Kidney epithelial cell (primary cell): ENCODE measurements around the gene DYNC2H1. TPM values are rescaled to one million over a fixed set of nuclear protein-coding genes. Genes with fewer than 3 reads are reported as not detected.

ENCODE experiments used
- DNase-seq: peaks from one replicate; pipeline ENCODE4 v3.0.0-alpha.2; 2010; ENCODE audit warnings: low read depth
- H3K27me3 ChIP-seq: 2 replicates; pipeline ENCODE4 v1.6.0; 2011; ENCODE audit warnings: low read length; ENCODE audit not compliant: control insufficient read depth, insufficient read depth
- H3K36me3 ChIP-seq: 2 replicates; pipeline ENCODE4 v1.5.1; 2011; ENCODE audit warnings: low read length; ENCODE audit not compliant: control insufficient read depth, insufficient read depth
- H3K4me3 ChIP-seq: 2 replicates; pipeline ENCODE4 v1.5.1; 2011; ENCODE audit warnings: low read depth, mild to moderate bottlenecking, control low read depth, low read length
- total RNA-seq: library from RNA; depleted of rRNA; stranded (reverse); fragments of >200 nt; gene quantifications from 2 replicates; pipeline ENCODE4 v1.2.3, GENCODE V29; 2015
- TF ChIP-seq, protein P1 (sequence below): IDR thresholded peaks from 2 replicates; pipeline ENCODE4 v1.5.1; 2011; ENCODE audit warnings: mild to moderate bottlenecking, moderate library complexity, low read length, control low read depth, inconsistent platforms; ENCODE audit not compliant: insufficient read depth, poor library complexity, severe bottlenecking

The DYNC2H1 gene
- total RNA-seq, 1 donor from 2014 or later, result 10.5 TPM

DNA sequence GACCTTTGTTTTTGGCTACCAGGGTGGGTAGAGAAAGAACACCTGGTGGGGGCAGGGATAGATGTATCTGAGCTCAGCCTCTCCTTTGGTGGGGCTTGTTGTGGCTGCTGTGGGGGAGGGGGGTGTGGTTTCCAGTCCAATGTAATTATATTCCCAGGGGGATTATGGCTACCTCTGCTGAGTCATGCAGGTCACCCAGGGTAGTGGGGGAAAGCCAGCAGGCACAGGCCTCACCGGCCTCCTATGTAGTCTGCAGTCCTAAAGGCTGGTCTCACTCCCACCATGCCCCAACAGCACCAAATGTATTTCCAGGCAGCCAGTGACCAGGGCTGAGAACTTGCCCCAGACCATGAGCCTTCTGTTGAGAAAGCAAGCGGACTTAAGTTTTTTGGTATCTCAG is 119.6 kb downstream of the DYNC2H1 start:
- Histone ChIP-seq H3K27me3 (no peaks in the 10 kb centered on the region), H3K4me3 (no peak overlapping the region), H3K36me3 (no peaks in the 10 kb centered on the region)
- TF ChIP-seq, protein P1, sequence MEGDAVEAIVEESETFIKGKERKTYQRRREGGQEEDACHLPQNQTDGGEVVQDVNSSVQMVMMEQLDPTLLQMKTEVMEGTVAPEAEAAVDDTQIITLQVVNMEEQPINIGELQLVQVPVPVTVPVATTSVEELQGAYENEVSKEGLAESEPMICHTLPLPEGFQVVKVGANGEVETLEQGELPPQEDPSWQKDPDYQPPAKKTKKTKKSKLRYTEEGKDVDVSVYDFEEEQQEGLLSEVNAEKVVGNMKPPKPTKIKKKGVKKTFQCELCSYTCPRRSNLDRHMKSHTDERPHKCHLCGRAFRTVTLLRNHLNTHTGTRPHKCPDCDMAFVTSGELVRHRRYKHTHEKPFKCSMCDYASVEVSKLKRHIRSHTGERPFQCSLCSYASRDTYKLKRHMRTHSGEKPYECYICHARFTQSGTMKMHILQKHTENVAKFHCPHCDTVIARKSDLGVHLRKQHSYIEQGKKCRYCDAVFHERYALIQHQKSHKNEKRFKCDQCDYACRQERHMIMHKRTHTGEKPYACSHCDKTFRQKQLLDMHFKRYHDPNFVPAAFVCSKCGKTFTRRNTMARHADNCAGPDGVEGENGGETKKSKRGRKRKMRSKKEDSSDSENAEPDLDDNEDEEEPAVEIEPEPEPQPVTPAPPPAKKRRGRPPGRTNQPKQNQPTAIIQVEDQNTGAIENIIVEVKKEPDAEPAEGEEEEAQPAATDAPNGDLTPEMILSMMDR, result no peak
- DNase-seq, result no peak

DNA sequence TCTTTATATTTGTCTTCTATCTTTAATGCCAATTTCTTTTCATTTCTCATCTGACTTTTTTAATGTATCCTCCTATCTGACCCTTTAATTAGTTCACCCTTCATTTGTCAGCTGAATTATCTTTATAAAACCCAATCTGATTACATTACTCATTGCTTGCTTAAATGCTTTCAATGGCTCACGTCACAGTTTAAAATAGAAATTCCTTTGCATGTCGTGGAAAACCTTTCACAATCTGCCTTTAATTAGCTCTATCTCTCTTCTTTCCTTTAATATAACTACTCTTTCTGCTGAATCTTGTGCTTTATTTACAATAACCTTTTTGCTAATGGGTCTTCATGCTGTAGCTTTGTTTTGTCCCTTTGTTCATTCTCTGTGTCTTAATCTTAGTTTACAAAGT is 125.7 kb downstream of the DYNC2H1 start:
- TF ChIP-seq, protein P1, result no peak
- Histone ChIP-seq H3K4me3 (no peak overlapping the region), H3K36me3 (no peaks in the 10 kb centered on the region), H3K27me3 (no peaks in the 10 kb centered on the region)
- no peak for DNase-seq

DNA sequence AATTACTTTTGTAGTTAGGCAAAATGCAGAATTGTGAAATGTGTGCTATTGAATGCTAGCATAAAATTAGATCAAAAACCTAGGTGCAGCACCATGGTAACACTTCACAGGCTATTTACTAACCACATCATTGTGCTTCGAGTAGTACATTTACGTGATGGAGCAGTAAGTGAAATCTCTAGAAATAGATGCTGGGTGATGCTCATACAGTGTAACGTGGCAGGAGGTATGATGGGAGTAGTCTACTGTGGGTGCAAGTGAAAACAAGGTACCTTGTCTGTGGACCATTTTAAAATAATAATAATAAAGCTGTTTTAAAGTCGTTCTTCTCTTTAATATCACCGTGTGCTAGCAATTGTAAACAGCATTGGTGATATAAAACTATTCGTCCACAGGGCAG is 132.3 kb downstream of the DYNC2H1 start:
- H3K27me3 ChIP-seq, result no peaks in the 10 kb centered on the region
- H3K4me3 ChIP-seq, result no peak overlapping the region
- H3K36me3 ChIP-seq, result no peaks in the 10 kb centered on the region
- no peak for DNase-seq
- TF ChIP-seq, protein P1, result no peak

DNA sequence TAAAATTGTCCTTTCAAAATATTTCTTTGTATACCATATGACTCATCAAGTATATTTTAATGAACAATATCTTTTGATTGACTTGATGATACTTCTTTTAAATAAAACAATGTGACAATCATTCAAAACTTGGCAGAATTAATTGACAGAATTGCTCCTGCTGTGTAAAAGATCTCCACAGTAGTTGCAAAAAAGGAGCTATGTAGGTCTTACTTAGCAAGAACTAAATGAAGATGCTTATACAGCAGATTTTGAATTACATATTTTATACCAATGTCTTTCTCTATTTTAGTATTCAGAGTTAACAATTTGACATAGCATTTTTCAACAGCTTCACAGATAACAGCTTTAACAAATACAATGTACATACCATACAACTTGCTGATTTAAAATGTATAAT is 144.9 kb downstream of the DYNC2H1 start:
- Histone ChIP-seq H3K36me3 (no peaks in the 10 kb centered on the region), H3K4me3 (no peak overlapping the region), H3K27me3 (no peaks in the 10 kb centered on the region)
- DNase-seq, result no peak
- TF ChIP-seq, protein P1, result no peak

DNA sequence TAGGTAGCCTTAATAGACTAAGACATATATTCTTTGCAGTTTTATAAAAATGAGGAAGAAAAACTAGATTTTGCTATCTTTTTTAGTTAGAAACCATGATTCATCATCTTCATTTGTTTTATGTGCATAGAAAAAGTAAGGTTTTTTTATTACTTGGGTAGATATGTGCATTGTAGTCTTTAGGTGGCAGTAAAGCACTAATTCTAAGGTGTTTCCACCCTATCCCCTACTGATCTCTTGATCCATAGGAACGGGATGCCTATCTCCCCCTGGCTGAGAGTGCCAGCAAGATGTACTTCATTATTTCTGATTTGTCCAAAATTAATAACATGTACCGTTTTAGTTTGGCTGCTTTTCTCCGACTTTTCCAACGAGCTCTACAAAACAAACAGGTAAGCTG is 148.1 kb downstream of the DYNC2H1 start:
- H3K27me3 ChIP-seq, result no peaks in the 10 kb centered on the region

More for the DNA sequence above, 148.1 kb downstream of the DYNC2H1 start:
- no peaks in the 10 kb centered on the region for H3K36me3 ChIP-seq
- TF ChIP-seq, protein P1, result peak; percentile 39
- no peak for DNase-seq
- H3K4me3 ChIP-seq, result no peak overlapping the region
